Prostate gland (tissue), 2 donors: ENCODE results near the gene RGS7.

ENCODE experiments used
- CTCF ChIP-seq, 4 experiments: fragments of 200-600 bp in 2 of 4; fragments of 450-650 bp in 2 of 4; sonication (generic) in 2 of 4; IDR thresholded peaks; 1 replicate in 3 of 4; 2 replicates in 1 of 4; pipeline ENCODE4 v1.5.1; 2016 to 2019; ENCODE audit warnings: antibody characterized with exemption in 4 of 4, mild to moderate bottlenecking in 2 of 4, moderate library complexity in 2 of 4
- POLR2A ChIP-seq: fragments of 450-650 bp; IDR thresholded peaks from one replicate; pipeline ENCODE4 v1.6.1; 2016; ENCODE audit warnings: antibody characterized with exemption, mild to moderate bottlenecking
- POLR2AphosphoS5 ChIP-seq: sonication (generic); formaldehyde crosslinking; IDR thresholded peaks from one replicate; pipeline ENCODE4 v1.6.1; 2017; ENCODE audit warnings: antibody characterized with exemption

- no peak for TF ChIP-seq CTCF (IDR thresholded peaks at IDR 0.05)
- no peak for TF ChIP-seq POLR2A
- TF ChIP-seq POLR2AphosphoS5: no peak
These were observed 439.0 kb downstream of the RGS7 start for GRCh38 chr1:240917976-240918375.
